ENCODE data around the gene ZBTB42. TPM values are rescaled to one million over a fixed set of nuclear protein-coding genes. Genes with fewer than 3 reads are reported as not detected.

ZBTB42 gene
- total and polyA plus RNA-seq, 2 of the 13 experiments (the other 11 are each of a cell fraction or from before 2014, with no cell fraction given) = 2.8 to 4.2 TPM

DNA sequence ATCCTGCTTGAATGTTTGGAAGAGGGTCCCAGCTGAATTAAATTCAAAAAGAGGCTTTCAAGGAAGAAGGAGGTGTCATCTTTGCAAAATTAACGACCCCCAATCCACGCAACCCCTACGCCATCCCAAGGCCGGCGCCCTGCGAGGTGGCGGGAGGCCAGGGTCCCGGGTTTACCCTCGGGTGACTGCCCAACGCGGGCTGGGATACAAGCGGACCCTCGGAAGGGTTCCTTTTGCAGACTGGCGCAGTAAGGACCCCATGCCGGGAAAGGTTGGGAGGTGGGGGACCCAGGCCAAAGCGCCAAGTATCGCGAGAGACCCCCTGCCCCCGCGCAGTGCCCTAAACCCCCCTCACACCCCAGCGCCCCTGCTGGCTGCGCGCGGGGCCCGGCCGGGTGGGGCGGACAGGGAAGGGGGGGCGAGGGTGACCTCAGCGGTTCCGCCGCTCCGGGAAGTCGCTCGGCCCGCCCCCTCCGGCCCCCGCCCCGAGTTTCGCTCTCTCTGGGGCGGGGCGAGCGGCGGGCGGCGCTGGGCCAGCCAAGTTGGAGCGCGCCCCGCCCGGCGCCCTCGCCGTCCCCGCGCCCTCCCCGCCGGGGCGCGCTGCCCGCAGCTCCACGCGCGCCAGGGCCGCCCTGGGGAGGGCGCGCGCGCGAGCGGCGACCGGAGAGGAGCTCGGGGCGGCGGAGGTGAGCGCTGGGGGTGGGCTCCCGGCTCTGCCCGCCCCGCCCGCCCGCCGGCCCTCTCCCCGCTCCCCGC, 708 bp upstream of the ZBTB42 start:
- ATAC-seq (peak; percentile 25), DNase-seq (ENCODE audit: low spot score) (peak; percentile 76), FAIRE-seq (no peak)
- Histone ChIP-seq H3K27ac (ENCODE audit: extremely low read length, insufficient read depth, low read length) (peak overlapping the region; percentile 74), H3K27me3 (ENCODE audit: control insufficient read depth in 1 of 2, insufficient read depth in 2 of 2, low read length in 2 of 2) (no peaks in the 10 kb centered on the region), H3K9ac (ENCODE audit: insufficient read depth, low read depth, low read length) (peak overlapping the region; percentile 83), H2AFZ (ENCODE audit: low read length) (no peak overlapping the region), H3K4me2 (ENCODE audit: low read depth, low read length) (peak overlapping the region; percentile 100), H3K4me3 (replicated peaks in 1 of 3; ENCODE audit: insufficient read depth in 1 of 3, low read depth in 2 of 3, low read length in 3 of 3) (peak overlapping the region; percentile 82 to 92 (median 90)), H3K36me3 (replicated peaks in 1 of 2; ENCODE audit: control insufficient read depth in 1 of 2, insufficient read depth in 2 of 2, low read length in 2 of 2) (no peaks in the 10 kb centered on the region), H3K9me3 (ENCODE audit: low read length) (no peaks in the 10 kb centered on the region), H3K79me2 (ENCODE audit: insufficient read depth, low read length) (no peaks in the 10 kb centered on the region), H4K20me1 (ENCODE audit: insufficient read depth, low read length) (peaks cover 7% of the 10 kb centered on the region; the same call in 1 of the 2 replicates), H3K4me1 (ENCODE audit: insufficient read depth, low read length) (peaks cover 67% of the 10 kb centered on the region)
- intact Hi-C loops (cut with micrococcal nuclease; ENCODE audit: unreplicated experiment) = no loop called here
- in situ Hi-C loops (cut with HindIII; ENCODE audit: extremely low pct_ligation_motif_present, low pct_unique_long_range_greater_than_20kb) = no loop called here
- POLR2A ChIA-PET = interaction anchor here (0.6 to 2.0 kb wide), 7 partner anchors 18 to 221 kb away, joined by 3 to 12 read pairs (median 5); partner anchors contain the start of gene CDCA4
- WGBS (ENCODE audit: low lambda C conversion rate) = 0% methylated on average over 9 of the region's 83 CpGs
- BruUV-seq (replicated peaks) = no TSS peak
- CTCF ChIA-PET (ENCODE audit: low intra/inter-chr PET ratio, low total read pairs) = interaction anchor here (1.2 kb wide), 1 partner anchor 26 kb away, joined by 3 read pairs; no protein-coding TSS in a partner anchor
- TF ChIP-seq ZNF235 (CRISPR knock-in tag; IDR thresholded peaks at IDR 0.05; ENCODE audit: borderline replicate concordance) = no peak
- no peak; the same call in 1 of the 2 replicates for TF ChIP-seq ZNF619 (CRISPR knock-in tag; IDR thresholded peaks at IDR 0.05)
- TF ChIP-seq ZNF552 (CRISPR knock-in tag; IDR thresholded peaks at IDR 0.05; ENCODE audit: borderline replicate concordance) = no peak
- peak; percentile 95 for TF ChIP-seq CHD2 (IDR thresholded peaks at IDR 0.05; ENCODE audit: low read depth, low read length)
- TF ChIP-seq, protein P1, sequence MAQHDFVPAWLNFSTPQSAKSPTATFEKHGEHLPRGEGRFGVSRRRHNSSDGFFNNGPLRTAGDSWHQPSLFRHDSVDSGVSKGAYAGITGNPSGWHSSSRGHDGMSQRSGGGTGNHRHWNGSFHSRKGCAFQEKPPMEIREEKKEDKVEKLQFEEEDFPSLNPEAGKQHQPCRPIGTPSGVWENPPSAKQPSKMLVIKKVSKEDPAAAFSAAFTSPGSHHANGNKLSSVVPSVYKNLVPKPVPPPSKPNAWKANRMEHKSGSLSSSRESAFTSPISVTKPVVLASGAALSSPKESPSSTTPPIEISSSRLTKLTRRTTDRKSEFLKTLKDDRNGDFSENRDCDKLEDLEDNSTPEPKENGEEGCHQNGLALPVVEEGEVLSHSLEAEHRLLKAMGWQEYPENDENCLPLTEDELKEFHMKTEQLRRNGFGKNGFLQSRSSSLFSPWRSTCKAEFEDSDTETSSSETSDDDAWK (CRISPR knock-in tag; IDR thresholded peaks at IDR 0.05) = no peak
- TF ChIP-seq MXI1 (IDR thresholded peaks at IDR 0.05; ENCODE audit: borderline replicate concordance, low read depth, low read length) = 0 out of 3 replicates have a peak, but pooled peaks have one; percentile 13
- TF ChIP-seq SALL1 (CRISPR knock-in tag; IDR thresholded peaks at IDR 0.05) = peak; percentile 20; the same call in 1 of the 2 replicates
- TF ChIP-seq ZNF430 (CRISPR knock-in tag; IDR thresholded peaks at IDR 0.05) = 0 out of 2 replicates have a peak, but pooled peaks have one; percentile 40
- no peak for TF ChIP-seq PHF8 (CRISPR knock-in tag; IDR thresholded peaks at IDR 0.05)
- no peak for TF ChIP-seq ZNF547 (CRISPR knock-in tag; IDR thresholded peaks at IDR 0.05)
- no peak for TF ChIP-seq ETS1 (CRISPR knock-in tag; IDR thresholded peaks at IDR 0.05)
- TF ChIP-seq ZBTB2 (CRISPR knock-in tag; IDR thresholded peaks at IDR 0.05; ENCODE audit: low read depth) = peak; percentile 98
- TF ChIP-seq ASH2L (IDR thresholded peaks at IDR 0.05; ENCODE audit: insufficient read length, low read depth, low read length) = peak; percentile 16
- TF ChIP-seq POLR2G (IDR thresholded peaks at IDR 0.05; ENCODE audit: low read depth, low read length) = peak; percentile 59
- peak; percentile 43; the same call in 1 of the 2 replicates for TF ChIP-seq ELF3 (CRISPR knock-in tag; IDR thresholded peaks at IDR 0.05)
- TF ChIP-seq, protein P2, sequence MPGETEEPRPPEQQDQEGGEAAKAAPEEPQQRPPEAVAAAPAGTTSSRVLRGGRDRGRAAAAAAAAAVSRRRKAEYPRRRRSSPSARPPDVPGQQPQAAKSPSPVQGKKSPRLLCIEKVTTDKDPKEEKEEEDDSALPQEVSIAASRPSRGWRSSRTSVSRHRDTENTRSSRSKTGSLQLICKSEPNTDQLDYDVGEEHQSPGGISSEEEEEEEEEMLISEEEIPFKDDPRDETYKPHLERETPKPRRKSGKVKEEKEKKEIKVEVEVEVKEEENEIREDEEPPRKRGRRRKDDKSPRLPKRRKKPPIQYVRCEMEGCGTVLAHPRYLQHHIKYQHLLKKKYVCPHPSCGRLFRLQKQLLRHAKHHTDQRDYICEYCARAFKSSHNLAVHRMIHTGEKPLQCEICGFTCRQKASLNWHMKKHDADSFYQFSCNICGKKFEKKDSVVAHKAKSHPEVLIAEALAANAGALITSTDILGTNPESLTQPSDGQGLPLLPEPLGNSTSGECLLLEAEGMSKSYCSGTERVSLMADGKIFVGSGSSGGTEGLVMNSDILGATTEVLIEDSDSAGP (CRISPR knock-in tag; IDR thresholded peaks at IDR 0.05; ENCODE audit: borderline replicate concordance) = no peak

Measured in HepG2 (cell line).